Progenitor cell of endocrine pancreas (in vitro differentiated cells): ENCODE measurements around the gene SDHC. TPM values are rescaled to one million over a fixed set of nuclear protein-coding genes. Genes with fewer than 3 reads are reported as not detected.

Experiments
- DNase-seq: peaks from one replicate; pipeline ENCODE4 v3.0.0; 2021; ENCODE audit warnings: low spot score; ENCODE audit not compliant: unreplicated experiment
- H3K27ac Mint-ChIP-seq: 2 replicates; pipeline ENCODE4 v1.8.0; 2021; ENCODE audit warnings: mild to moderate bottlenecking, moderate library complexity, mixed read lengths
- H3K27me3 Mint-ChIP-seq: 2 replicates; pipeline ENCODE4 v1.8.0; 2021; ENCODE audit warnings: mixed read lengths
- H3K36me3 Mint-ChIP-seq: 2 replicates; pipeline ENCODE4 v1.8.0; 2022; ENCODE audit warnings: mixed read lengths; ENCODE audit not compliant: insufficient read depth
- H3K4me1 Mint-ChIP-seq: 2 replicates; pipeline ENCODE4 v1.8.0; 2021; ENCODE audit warnings: low read depth, mixed read lengths
- H3K4me3 Mint-ChIP-seq: 2 replicates; pipeline ENCODE4 v1.8.0; 2021; ENCODE audit warnings: low read depth, mild to moderate bottlenecking, moderate library complexity, mixed read lengths
- H3K9me3 Mint-ChIP-seq: 2 replicates; pipeline ENCODE4 v1.8.0; 2021; ENCODE audit warnings: low read depth, mixed read lengths
- total RNA-seq: library from RNA; stranded (reverse); gene quantifications from 2 replicates; pipeline ENCODE4 v1.2.1, GENCODE V29; 2021
- TF ChIP-seq, protein P1 (sequence below): fragments of 200-600 bp; sonication (generic); IDR thresholded peaks from one replicate; pipeline ENCODE4 v1.5.0; 2021; ENCODE audit warnings: antibody characterized with exemption, mild to moderate bottlenecking; ENCODE audit not compliant: unreplicated experiment

Gene SDHC
- total RNA-seq, 1 donor from 2014 or later, result 167 TPM

DNA sequence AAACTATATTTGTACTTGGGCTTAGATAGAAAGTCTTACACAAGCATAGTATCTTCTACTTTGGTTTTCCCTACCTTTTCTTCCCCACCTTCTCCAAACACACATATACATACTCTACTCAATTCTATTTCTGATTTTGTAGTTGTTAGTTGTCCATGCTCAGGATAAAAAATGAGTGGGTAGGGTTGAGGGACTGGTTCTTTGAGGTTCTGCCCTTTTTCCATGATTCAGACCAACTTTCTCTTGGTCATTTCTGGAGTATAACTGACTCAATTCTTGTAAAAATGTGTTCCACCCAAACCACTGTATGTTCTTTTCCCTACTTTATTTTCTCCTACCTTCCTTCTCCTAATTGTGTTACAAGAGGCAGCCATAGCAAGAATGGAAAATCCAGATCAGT lies 50.2 kb downstream of the SDHC start:
- Mint-ChIP-seq H3K4me1 (peaks cover 7% of the 10 kb centered on the region), H3K36me3 (peaks cover 11% of the 10 kb centered on the region), H3K27me3 (no peaks in the 10 kb centered on the region), H3K9me3 (no peaks in the 10 kb centered on the region), H3K27ac (no peak overlapping the region), H3K4me3 (no peak overlapping the region)
- DNase-seq, result no peak
- TF ChIP-seq, protein P1, sequence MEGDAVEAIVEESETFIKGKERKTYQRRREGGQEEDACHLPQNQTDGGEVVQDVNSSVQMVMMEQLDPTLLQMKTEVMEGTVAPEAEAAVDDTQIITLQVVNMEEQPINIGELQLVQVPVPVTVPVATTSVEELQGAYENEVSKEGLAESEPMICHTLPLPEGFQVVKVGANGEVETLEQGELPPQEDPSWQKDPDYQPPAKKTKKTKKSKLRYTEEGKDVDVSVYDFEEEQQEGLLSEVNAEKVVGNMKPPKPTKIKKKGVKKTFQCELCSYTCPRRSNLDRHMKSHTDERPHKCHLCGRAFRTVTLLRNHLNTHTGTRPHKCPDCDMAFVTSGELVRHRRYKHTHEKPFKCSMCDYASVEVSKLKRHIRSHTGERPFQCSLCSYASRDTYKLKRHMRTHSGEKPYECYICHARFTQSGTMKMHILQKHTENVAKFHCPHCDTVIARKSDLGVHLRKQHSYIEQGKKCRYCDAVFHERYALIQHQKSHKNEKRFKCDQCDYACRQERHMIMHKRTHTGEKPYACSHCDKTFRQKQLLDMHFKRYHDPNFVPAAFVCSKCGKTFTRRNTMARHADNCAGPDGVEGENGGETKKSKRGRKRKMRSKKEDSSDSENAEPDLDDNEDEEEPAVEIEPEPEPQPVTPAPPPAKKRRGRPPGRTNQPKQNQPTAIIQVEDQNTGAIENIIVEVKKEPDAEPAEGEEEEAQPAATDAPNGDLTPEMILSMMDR, result no peak

DNA sequence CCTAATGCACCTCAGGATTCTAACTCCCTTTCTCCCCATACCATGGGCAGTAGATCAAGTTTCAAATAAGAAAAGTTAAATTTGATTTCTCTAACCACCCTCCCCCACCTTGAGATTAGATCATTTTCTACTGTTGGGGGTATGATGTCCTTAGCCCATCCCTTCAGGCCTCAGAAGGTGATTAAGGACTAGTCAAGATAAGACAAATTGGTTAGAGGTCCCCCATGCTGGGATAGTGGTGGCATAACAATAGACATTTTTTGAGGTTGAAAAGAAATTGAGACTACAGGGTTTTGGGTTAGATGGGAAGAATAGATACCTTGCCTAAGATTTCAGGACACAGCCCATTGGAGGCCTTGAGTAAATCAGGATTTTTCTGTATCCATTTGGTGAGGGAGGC lies 51.0 kb downstream of the SDHC start:
- Mint-ChIP-seq H3K4me3 (no peak overlapping the region), H3K27me3 (no peaks in the 10 kb centered on the region), H3K4me1 (peaks cover 7% of the 10 kb centered on the region), H3K9me3 (no peaks in the 10 kb centered on the region), H3K36me3 (peaks cover 9% of the 10 kb centered on the region), H3K27ac (no peak overlapping the region)
- DNase-seq, result no peak
- TF ChIP-seq, protein P1, result no peak

DNA sequence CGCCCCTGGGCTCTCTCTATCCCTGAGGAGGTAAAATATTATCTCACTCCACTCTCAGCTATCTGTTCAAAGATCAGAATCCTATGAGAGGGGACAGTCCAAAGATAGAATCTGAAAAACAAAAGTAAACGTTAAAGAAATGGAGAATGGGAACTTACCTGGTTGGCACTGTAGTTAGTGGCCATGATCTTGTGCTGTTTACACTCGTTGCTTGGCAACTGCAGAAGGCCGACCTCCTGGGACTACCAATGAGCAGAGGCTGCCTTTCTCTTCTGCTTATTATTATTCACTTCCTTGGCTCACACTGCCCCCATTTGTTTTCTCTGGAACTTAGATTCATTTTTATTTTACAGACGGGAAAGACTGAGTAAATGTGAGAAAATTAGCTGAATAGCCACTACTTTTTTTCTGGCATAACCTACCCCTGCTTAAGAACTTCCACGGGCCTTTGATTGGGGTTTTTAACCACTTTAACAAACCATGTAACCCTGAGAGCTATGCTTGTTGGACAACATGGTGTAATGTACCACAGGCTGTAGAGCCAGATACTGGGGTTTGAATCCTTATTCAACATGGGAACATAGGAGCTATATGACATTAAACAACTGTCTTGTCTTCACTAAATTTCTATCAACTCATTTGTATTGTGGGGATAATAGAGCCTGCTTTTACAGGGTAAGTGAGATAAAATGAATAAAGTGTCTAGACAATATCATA lies 53.7 kb downstream of the SDHC start, which contains the start of gene CFAP126:
Gene CFAP126 (minus strand): TSS at position 193 of the 717 bp plus-strand sequence. CDS start 8 bp downstream, at position 185.
- Mint-ChIP-seq H3K9me3 (no peaks in the 10 kb centered on the region), H3K36me3 (peaks cover 9% of the 10 kb centered on the region), H3K27me3 (no peaks in the 10 kb centered on the region), H3K4me3 (no peak within 1 kb of the TSS), H3K4me1 (peaks cover 7% of the 10 kb centered on the region), H3K27ac (peak within 1 kb of the TSS; percentile 58)
- TF ChIP-seq, protein P1, result no peak
- DNase-seq, result no peak

DNA sequence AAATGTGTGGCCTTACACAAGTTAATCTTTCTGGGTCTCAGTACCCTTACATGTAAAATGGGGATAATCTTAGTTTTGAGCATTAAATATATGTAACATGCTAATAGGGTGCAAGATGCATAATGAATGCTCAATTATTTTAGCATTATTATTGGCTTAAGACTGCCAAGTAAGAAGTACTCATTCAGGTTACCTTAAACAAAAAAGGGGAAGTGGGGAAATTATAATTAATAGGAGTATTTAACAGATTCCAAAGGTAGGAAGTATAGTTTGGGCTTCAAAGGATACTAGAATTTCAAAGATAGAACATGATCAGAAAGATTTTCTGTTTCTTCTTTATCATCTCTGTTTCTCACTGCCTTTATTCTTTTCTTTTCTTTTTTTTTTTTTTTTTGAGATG lies 59.3 kb downstream of the SDHC start:
- no peaks in the 10 kb centered on the region for H3K9me3 Mint-ChIP-seq
- no peaks in the 10 kb centered on the region for H3K4me1 Mint-ChIP-seq
- no peak for DNase-seq
- H3K27me3 Mint-ChIP-seq, result no peaks in the 10 kb centered on the region
- TF ChIP-seq, protein P1, result no peak
- no peaks in the 10 kb centered on the region for H3K36me3 Mint-ChIP-seq
- H3K4me3 Mint-ChIP-seq, result no peak overlapping the region
- H3K27ac Mint-ChIP-seq, result no peak overlapping the region

DNA sequence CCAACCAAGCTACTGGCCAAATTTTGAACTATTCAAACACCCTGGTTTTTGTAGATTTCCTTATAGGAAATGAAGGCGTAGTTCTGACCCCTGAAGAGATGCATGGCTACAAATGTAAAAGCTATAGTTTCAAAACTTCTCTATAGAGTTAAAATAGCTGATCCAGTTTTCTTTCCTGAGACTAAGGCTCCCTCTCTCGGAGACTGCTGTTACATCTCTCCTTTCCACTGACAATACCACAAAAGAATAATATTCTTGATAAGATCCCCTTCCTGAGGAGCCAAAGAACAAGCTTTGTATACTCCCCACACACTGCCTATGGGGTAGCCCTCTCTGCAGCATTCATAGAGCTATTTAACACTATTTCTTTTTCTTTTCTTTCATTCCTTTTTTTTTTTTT lies 60.2 kb downstream of the SDHC start:
- Mint-ChIP-seq H3K36me3 (no peaks in the 10 kb centered on the region), H3K9me3 (no peaks in the 10 kb centered on the region), H3K4me3 (no peak overlapping the region), H3K27me3 (no peaks in the 10 kb centered on the region), H3K4me1 (no peaks in the 10 kb centered on the region), H3K27ac (no peak overlapping the region)
- DNase-seq, result no peak
- TF ChIP-seq, protein P1, result peak; percentile 34
